Activated T-cell treated with anti-CD3 and anti-CD28 coated beads for 1 hour (primary cell): ENCODE results near the gene BCAS3.
"Not testable (repeated sequence)": the region's sequence is repeated elsewhere in the genome, so short reads cannot be mapped to it uniquely, and the experiment has no call there.

Source experiments
- DNase-seq: peaks from one replicate; pipeline ENCODE4 v3.0.0-alpha.2; 2020; ENCODE audit warnings: low read depth

BCAS3 gene

GRCh38 chr17:61007980-61008379 is 330.3 kb downstream of the BCAS3 start:
- no peak for DNase-seq

- no peak for DNase-seq
Measured at GRCh38 chr17:61009663-61010062, 332.0 kb downstream of the BCAS3 start.

- no peak for DNase-seq
Measured at GRCh38 chr17:61010661-61011170, 333.1 kb downstream of the BCAS3 start.

- DNase-seq = no peak
Measured at GRCh38 chr17:61011251-61011650, 333.6 kb downstream of the BCAS3 start.

- no peak for DNase-seq
Measured at GRCh38 chr17:61015966-61016365, 338.3 kb downstream of the BCAS3 start.

- no peak for DNase-seq
Measured at GRCh38 chr17:61017317-61018006, 339.8 kb downstream of the BCAS3 start.

GRCh38 chr17:61018938-61019337 is 341.3 kb downstream of the BCAS3 start:
- DNase-seq = no peak

GRCh38 chr17:61023996-61024395 is 346.3 kb downstream of the BCAS3 start:
- DNase-seq = no peak

GRCh38 chr17:61026818-61027217 is 349.2 kb downstream of the BCAS3 start:
- no peak for DNase-seq

- DNase-seq = no peak
Measured at GRCh38 chr17:61029181-61029580, 351.5 kb downstream of the BCAS3 start.

- no peak for DNase-seq
Measured at GRCh38 chr17:61040666-61041065, 363.0 kb downstream of the BCAS3 start.

- not testable (repeated sequence) for DNase-seq
Measured at GRCh38 chr17:61042348-61042747, 364.7 kb downstream of the BCAS3 start.

GRCh38 chr17:61047515-61047914 is 369.9 kb downstream of the BCAS3 start:
- no peak for DNase-seq

GRCh38 chr17:61048376-61049106 is 370.9 kb downstream of the BCAS3 start:
- DNase-seq = no peak

- DNase-seq = no peak
Measured at GRCh38 chr17:61053469-61053868, 375.8 kb downstream of the BCAS3 start.

GRCh38 chr17:61054436-61054835 is 376.8 kb downstream of the BCAS3 start:
- no peak for DNase-seq

- DNase-seq = no peak
Measured at GRCh38 chr17:61057257-61057656, 379.6 kb downstream of the BCAS3 start.

GRCh38 chr17:61058066-61058465 is 380.4 kb downstream of the BCAS3 start:
- DNase-seq = no peak

GRCh38 chr17:61063528-61063927 is 385.9 kb downstream of the BCAS3 start:
- DNase-seq = no peak

- no peak for DNase-seq
Measured at GRCh38 chr17:61064087-61064951, 386.7 kb downstream of the BCAS3 start.

GRCh38 chr17:61065263-61065773 is 387.7 kb downstream of the BCAS3 start:
- DNase-seq = no peak

GRCh38 chr17:61066062-61066461 is 388.4 kb downstream of the BCAS3 start:
- DNase-seq = no peak
